Muscle of leg (tissue), 11 donors: ENCODE data around the gene ALDH9A1. TPM values are rescaled to one million over a fixed set of nuclear protein-coding genes. Genes with fewer than 3 reads are reported as not detected.
"Not testable (repeated sequence)": the region's sequence is repeated elsewhere in the genome, so short reads cannot be mapped to it uniquely, and the experiment has no call there.

ENCODE experiments used
- DNase-seq: peaks from one replicate; pipeline ENCODE4 v3.0.0; 2013
- H3K27ac ChIP-seq: one replicate; pipeline ENCODE4 v1.5.1; 2013; ENCODE audit warnings: mild to moderate bottlenecking, low read length, control low read depth
- H3K27me3 ChIP-seq: one replicate; pipeline ENCODE4 v1.6.1; 2013; ENCODE audit warnings: low read length; ENCODE audit not compliant: control insufficient read depth, insufficient read depth
- H3K36me3 ChIP-seq: one replicate; pipeline ENCODE4 v1.6.1; 2013; ENCODE audit warnings: low read length; ENCODE audit not compliant: control insufficient read depth, insufficient read depth
- H3K4me1 ChIP-seq: one replicate; pipeline ENCODE4 v1.6.1; 2013; ENCODE audit warnings: low read length; ENCODE audit not compliant: control insufficient read depth, insufficient read depth
- H3K4me3 ChIP-seq: one replicate; pipeline ENCODE4 v1.5.1; 2013; ENCODE audit warnings: low read length, control low read depth
- H3K9me3 ChIP-seq: replicated peaks from 2 replicates; pipeline ENCODE4 v1.6.1; 2013; ENCODE audit warnings: low read depth, low read length; ENCODE audit not compliant: control insufficient read depth
- WGBS: methylation state at CpG from one replicate; pipeline ENCODE4 v1.1.5; 2013; ENCODE audit warnings: missing lambda C conversion rate; ENCODE audit not compliant: insufficient coverage; 5-methylcytosine and 5-hydroxymethylcytosine counted together
- polyA plus RNA-seq, 8 donors: library from polyadenylated mRNA; unstranded; fragments of 120-200 nt; gene quantifications; one replicate each; pipeline versions ENCODE4 v1.2.1 to v1.2.3, GENCODE V29; 2013; ENCODE audit warnings: inconsistent platforms in 1 of 8, low replicate concordance in 1 of 8; ENCODE audit not compliant: insufficient read length in 8 of 8, insufficient read depth in 1 of 8
- total RNA-seq: library from RNA; stranded (reverse); fragments of 120-200 nt; gene quantifications from one replicate; pipeline ENCODE4 v1.2.4, GENCODE V29; 2013

Gene ALDH9A1
- total and polyA plus RNA-seq, 9 donors, result 37.1 to 55.2 (median 42.4) TPM

- WGBS, result no CpG with 5 or more reads among the region's 2 CpGs
These were observed 27.8 kb upstream of the ALDH9A1 start for GRCh38 chr1:165726169-165726568.

GRCh38 chr1:165717918-165718515 lies 19.7 kb upstream of the ALDH9A1 start:
- 50% methylated on average over 1 of the region's 4 CpGs for WGBS

More at GRCh38 chr1:165726169-165726568, 27.8 kb upstream of the ALDH9A1 start:
- Histone ChIP-seq H3K4me3 (no peak overlapping the region), H3K36me3 (peaks cover 13% of the 10 kb centered on the region), H3K9me3 (no peaks in the 10 kb centered on the region), H3K27me3 (no peaks in the 10 kb centered on the region), H3K4me1 (no peaks in the 10 kb centered on the region), H3K27ac (no peak overlapping the region)
- no peak for DNase-seq

GRCh38 chr1:165716265-165717051 lies 18.1 kb upstream of the ALDH9A1 start:
- 92% methylated on average over 3 of the region's 8 CpGs for WGBS
- not testable (repeated sequence) for H3K27me3 ChIP-seq, H3K9me3 ChIP-seq, H3K4me1 ChIP-seq, H3K27ac ChIP-seq, DNase-seq, H3K36me3 ChIP-seq, H3K4me3 ChIP-seq

More at GRCh38 chr1:165717918-165718515, 19.7 kb upstream of the ALDH9A1 start:
- Histone ChIP-seq H3K4me3 (no peak overlapping the region), H3K27ac (no peak overlapping the region), H3K27me3 (no peaks in the 10 kb centered on the region), H3K36me3 (no peaks in the 10 kb centered on the region), H3K9me3 (no peaks in the 10 kb centered on the region), H3K4me1 (no peaks in the 10 kb centered on the region)
- DNase-seq, result peak; percentile 73

- no peaks in the 10 kb centered on the region for H3K4me1 ChIP-seq
- WGBS, result no CpG with 5 or more reads among the region's 5 CpGs
- H3K27me3 ChIP-seq, result peaks cover 3% of the 10 kb centered on the region
- no peak for DNase-seq
- no peaks in the 10 kb centered on the region for H3K9me3 ChIP-seq
- no peak overlapping the region for H3K4me3 ChIP-seq
- no peak overlapping the region for H3K27ac ChIP-seq
- no peaks in the 10 kb centered on the region for H3K36me3 ChIP-seq
These were observed 14.4 kb upstream of the ALDH9A1 start for GRCh38 chr1:165712764-165713163.

GRCh38 chr1:165707984-165708706 lies 9.8 kb upstream of the ALDH9A1 start:
- no peaks in the 10 kb centered on the region for H3K36me3 ChIP-seq

GRCh38 chr1:165703648-165704047 lies 5.3 kb upstream of the ALDH9A1 start:
- Histone ChIP-seq H3K9me3 (no peaks in the 10 kb centered on the region), H3K4me1 (no peaks in the 10 kb centered on the region), H3K36me3 (no peaks in the 10 kb centered on the region), H3K27me3 (peaks cover 5% of the 10 kb centered on the region), H3K27ac (no peak overlapping the region), H3K4me3 (no peak overlapping the region)
- DNase-seq, result no peak
- 80% methylated on average over 1 of the region's 2 CpGs for WGBS

More at GRCh38 chr1:165707984-165708706, 9.8 kb upstream of the ALDH9A1 start:
- WGBS, result 80% methylated on average over 9 of the region's 11 CpGs
- peaks cover 3% of the 10 kb centered on the region for H3K27me3 ChIP-seq
- H3K4me3 ChIP-seq, result no peak overlapping the region
- no peak overlapping the region for H3K27ac ChIP-seq
- no peaks in the 10 kb centered on the region for H3K9me3 ChIP-seq
- no peaks in the 10 kb centered on the region for H3K4me1 ChIP-seq
- DNase-seq, result no peak

GRCh38 chr1:165701922-165702321 lies 3.6 kb upstream of the ALDH9A1 start:
- not testable (repeated sequence) for H3K4me3 ChIP-seq, H3K27me3 ChIP-seq, H3K9me3 ChIP-seq, H3K36me3 ChIP-seq, H3K27ac ChIP-seq, H3K4me1 ChIP-seq, DNase-seq
- WGBS, result no CpG with 5 or more reads among the region's 7 CpGs

- Histone ChIP-seq H3K36me3 (no peaks in the 10 kb centered on the region), H3K9me3 (no peaks in the 10 kb centered on the region), H3K4me1 (peaks cover 3% of the 10 kb centered on the region), H3K27me3 (peaks cover 2% of the 10 kb centered on the region), H3K4me3 (no peak overlapping the region), H3K27ac (no peak overlapping the region)
- no peak for DNase-seq
- 60% methylated on average over 1 of the region's 3 CpGs for WGBS
These were observed 1.2 kb upstream of the ALDH9A1 start for GRCh38 chr1:165699577-165699976.

- H3K4me3 ChIP-seq, result peak overlapping the region; percentile 95
- peak overlapping the region; percentile 98 for H3K27ac ChIP-seq
- H3K27me3 ChIP-seq, result peaks cover 2% of the 10 kb centered on the region
- DNase-seq, result no peak
- 0% methylated on average over 3 of the region's 7 CpGs for WGBS
- no peaks in the 10 kb centered on the region for H3K9me3 ChIP-seq
- H3K36me3 ChIP-seq, result no peaks in the 10 kb centered on the region
- H3K4me1 ChIP-seq, result peaks cover 3% of the 10 kb centered on the region
These were observed 345 bp upstream of the ALDH9A1 start for GRCh38 chr1:165698761-165699052.

GRCh38 chr1:165697491-165697880 lies 876 bp downstream of the ALDH9A1 start:
- peak overlapping the region; percentile 95 for H3K4me3 ChIP-seq
- H3K36me3 ChIP-seq, result no peaks in the 10 kb centered on the region
- peaks cover 3% of the 10 kb centered on the region for H3K4me1 ChIP-seq
- H3K27ac ChIP-seq, result peak overlapping the region; percentile 98
- H3K27me3 ChIP-seq, result peaks cover 2% of the 10 kb centered on the region
- no CpG with 5 or more reads among the region's 8 CpGs for WGBS
- no peaks in the 10 kb centered on the region for H3K9me3 ChIP-seq
- DNase-seq, result no peak
